DLD1 (cell line): ENCODE measurements around the gene AMY1B.
"Not testable (repeated sequence)": the region's sequence is repeated elsewhere in the genome, so short reads cannot be mapped to it uniquely, and the experiment has no call there.

Experiments
- in situ Hi-C: cut with HindIII; loops from 2 replicates; pipeline ENCODE4 v1.10.0; 2017; ENCODE audit warnings: low sequenced_read_pairs

Gene AMY1B

DNA sequence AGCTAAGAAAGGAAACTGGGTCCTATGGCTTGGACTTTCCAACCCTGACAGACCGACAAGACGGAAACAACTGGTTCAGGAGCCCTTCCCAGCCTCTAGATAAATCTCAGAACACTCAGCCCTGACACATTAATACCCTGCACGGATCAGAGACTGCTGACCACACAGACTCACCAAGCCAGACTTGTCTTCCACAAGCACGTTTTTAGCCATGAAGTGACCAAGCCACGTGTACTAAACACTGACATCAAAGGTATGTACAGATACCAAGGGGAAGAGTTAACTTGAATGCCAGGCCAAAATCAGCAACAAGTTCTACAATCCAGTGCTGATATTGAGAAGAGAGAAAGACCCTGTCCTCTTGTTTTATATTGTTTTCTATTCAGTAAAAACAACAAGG is at the start of gene AMY1B:
Gene AMY1B (minus strand): TSS at position 101 of the 400 bp plus-strand sequence. CDS start 571 bp downstream, outside the sequence.
- in situ Hi-C loops = not testable (repeated sequence)

GRCh38 chr1:103745040-103745439 is 49.0 kb upstream of the AMY1B start:
- in situ Hi-C loops = not testable (repeated sequence)

- in situ Hi-C loops = not testable (repeated sequence)
These were observed 48.4 kb upstream of the AMY1B start for GRCh38 chr1:103744449-103744848.

- in situ Hi-C loops = not testable (repeated sequence)
These were observed 42.0 kb upstream of the AMY1B start for GRCh38 chr1:103738031-103738430.

- in situ Hi-C loops = not testable (repeated sequence)
These were observed 39.3 kb upstream of the AMY1B start for GRCh38 chr1:103735334-103735733.

DNA sequence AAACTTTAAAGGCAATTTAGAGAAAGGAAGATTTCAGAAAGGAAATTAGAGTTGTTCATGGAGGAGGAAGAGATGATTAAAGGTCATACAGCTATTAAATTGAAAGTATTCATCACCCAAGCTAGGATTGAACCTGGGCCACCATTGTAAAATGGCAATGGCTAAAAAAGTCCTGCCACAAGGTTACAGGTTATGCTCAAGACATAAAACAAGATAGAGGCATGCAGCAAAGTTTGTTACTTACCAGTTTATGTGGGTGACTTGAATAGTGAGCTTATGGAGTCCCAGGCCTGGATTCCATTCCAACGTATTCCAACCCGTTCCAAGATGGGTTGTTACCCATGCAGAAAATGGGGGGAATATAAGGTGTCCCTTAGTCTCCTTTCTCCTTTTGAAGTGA is 25.5 kb upstream of the AMY1B start:
- in situ Hi-C loops = not testable (repeated sequence)

GRCh38 chr1:103717404-103717803 is 21.4 kb upstream of the AMY1B start:
- in situ Hi-C loops = not testable (repeated sequence)

GRCh38 chr1:103710381-103710780 is 14.4 kb upstream of the AMY1B start:
- in situ Hi-C loops = not testable (repeated sequence)

DNA sequence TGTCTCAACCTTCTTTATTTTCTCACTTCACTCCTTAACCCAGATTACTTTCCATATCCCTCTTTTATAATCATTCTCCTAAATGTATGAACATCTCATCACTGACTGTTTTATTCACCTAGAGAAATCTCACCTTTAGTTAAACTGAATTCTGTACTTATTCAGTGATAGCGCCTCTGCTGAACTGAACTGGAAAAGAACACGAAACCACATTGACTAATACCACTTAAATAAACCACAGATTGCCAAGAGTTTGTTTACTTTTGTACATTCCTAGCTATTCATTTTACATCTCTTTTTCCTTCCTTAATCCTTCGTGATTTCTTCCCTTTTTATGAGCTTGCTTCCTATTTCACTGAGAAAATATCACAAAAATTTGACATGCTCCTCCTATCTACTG is 11.7 kb upstream of the AMY1B start:
- in situ Hi-C loops = not testable (repeated sequence)

GRCh38 chr1:103701256-103701655 is 5.2 kb upstream of the AMY1B start:
- in situ Hi-C loops = not testable (repeated sequence)

- in situ Hi-C loops = not testable (repeated sequence)
These were observed 4.7 kb upstream of the AMY1B start for GRCh38 chr1:103700669-103701068.

GRCh38 chr1:103697430-103697829 is 1.4 kb upstream of the AMY1B start:
- in situ Hi-C loops = not testable (repeated sequence)

DNA sequence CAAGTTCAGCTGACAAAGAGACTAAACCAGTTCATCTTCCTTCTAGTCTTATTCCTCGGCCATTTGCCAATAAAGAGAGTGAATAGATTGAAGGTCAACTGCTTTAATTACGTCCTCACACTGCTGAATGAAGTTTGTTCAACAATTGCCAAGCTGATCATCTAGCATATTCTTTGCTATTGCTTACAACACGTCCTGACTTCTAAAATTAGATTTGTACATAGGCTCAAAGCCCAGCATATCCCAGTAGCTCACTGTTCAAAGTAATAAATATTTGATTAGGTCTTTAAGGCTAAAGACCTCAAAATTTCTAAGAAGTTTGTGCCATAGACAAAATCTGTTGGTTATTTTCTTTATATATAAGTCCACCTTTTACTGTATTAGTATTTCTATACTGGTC is 19.7 kb downstream of the AMY1B start:
- in situ Hi-C loops = not testable (repeated sequence)

GRCh38 chr1:103655460-103655859 is 40.5 kb downstream of the AMY1B start, which contains the start of gene AMY1A:
Gene AMY1A (plus strand): TSS chr1:103655760. CDS start chr1:103656331, 571 bp downstream.
- in situ Hi-C loops = not testable (repeated sequence)

- in situ Hi-C loops = not testable (repeated sequence)
These were observed 41.9 kb downstream of the AMY1B start for GRCh38 chr1:103654133-103654532.

DNA sequence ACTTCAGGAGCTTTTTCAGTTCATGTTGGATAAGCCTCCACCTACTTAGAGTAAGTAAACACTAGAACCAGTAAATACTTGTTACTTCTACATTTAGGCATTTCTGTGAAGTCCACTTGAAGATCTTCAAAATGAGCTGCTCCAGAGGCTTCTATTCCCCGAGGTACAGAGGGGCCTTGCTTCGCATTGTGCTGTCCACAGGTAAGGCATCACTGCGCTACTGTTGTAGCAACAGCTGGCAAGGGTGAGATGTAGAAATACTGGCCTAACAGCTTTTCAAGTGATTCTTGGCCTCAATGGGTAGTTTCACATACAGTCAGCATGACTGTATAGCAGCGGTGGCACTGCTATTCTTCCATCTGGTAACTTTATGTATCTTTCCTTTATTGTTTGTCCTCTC is 45.1 kb downstream of the AMY1B start:
- in situ Hi-C loops = not testable (repeated sequence)

- in situ Hi-C loops = not testable (repeated sequence)
These were observed 45.7 kb downstream of the AMY1B start for GRCh38 chr1:103650305-103650704.

GRCh38 chr1:103643908-103644307 is 52.1 kb downstream of the AMY1B start:
- in situ Hi-C loops = not testable (repeated sequence)

- in situ Hi-C loops = not testable (repeated sequence)
These were observed 54.8 kb downstream of the AMY1B start for GRCh38 chr1:103641194-103641593.
